H9 (cell line): ENCODE results near the gene NDUFS2. TPM values are rescaled to one million over a fixed set of nuclear protein-coding genes. Genes with fewer than 3 reads are reported as not detected.

Experiments
- DNase-seq: peaks from one replicate; pipeline ENCODE4 v3.0.0-alpha.2; 2017
- H2AFZ ChIP-seq: one replicate; pipeline ENCODE4 v1.6.1; 2013; ENCODE audit warnings: mild to moderate bottlenecking, low read length, control low read depth, moderate library complexity
- H2AK5ac ChIP-seq: 2 replicates; pipeline ENCODE4 v1.6.1; 2013; ENCODE audit warnings: low read length, control low read depth, mixed read lengths; ENCODE audit not compliant: insufficient read length
- H2BK120ac ChIP-seq: one replicate; pipeline ENCODE4 v1.6.1; 2013; ENCODE audit warnings: low read depth, mild to moderate bottlenecking, low read length, control low read depth, inconsistent platforms; ENCODE audit not compliant: poor library complexity, severe bottlenecking
- H2BK12ac ChIP-seq: 2 replicates; pipeline ENCODE4 v1.6.1; 2013; ENCODE audit warnings: low read length, control low read depth, mixed read lengths, low read depth; ENCODE audit not compliant: insufficient read length
- H2BK15ac ChIP-seq: 2 replicates; pipeline ENCODE4 v1.6.1; 2013; ENCODE audit warnings: low read depth, low read length, control low read depth
- H2BK20ac ChIP-seq: one replicate; pipeline ENCODE4 v1.6.1; 2013; ENCODE audit warnings: low read depth, mild to moderate bottlenecking, low read length, control low read depth, inconsistent platforms; ENCODE audit not compliant: poor library complexity, severe bottlenecking
- H2BK5ac ChIP-seq: 2 replicates; pipeline ENCODE4 v1.6.1; 2013; ENCODE audit warnings: low read length, control low read depth, mixed read lengths; ENCODE audit not compliant: insufficient read length
- H3K14ac ChIP-seq: 2 replicates; pipeline ENCODE4 v1.6.1; 2013; ENCODE audit warnings: low read length, control low read depth; ENCODE audit not compliant: insufficient read depth
- H3K18ac ChIP-seq: 2 replicates; pipeline ENCODE4 v1.6.1; 2013; ENCODE audit warnings: low read depth, mild to moderate bottlenecking, mixed read lengths, low read length, control low read depth; ENCODE audit not compliant: insufficient read length
- H3K23ac ChIP-seq: 2 replicates; pipeline ENCODE4 v1.6.1; 2013; ENCODE audit warnings: low read length, control low read depth, mixed read lengths, low read depth; ENCODE audit not compliant: insufficient read length
- H3K23me2 ChIP-seq: 2 replicates; pipeline ENCODE4 v1.6.1; 2013; ENCODE audit warnings: low read depth, mild to moderate bottlenecking, mixed read lengths, low read length, control low read depth; ENCODE audit not compliant: insufficient read length, poor library complexity, severe bottlenecking
- H3K27ac ChIP-seq: 2 replicates; pipeline ENCODE4 v1.5.1; 2013; ENCODE audit warnings: low read length, control low read depth, mixed read lengths, low read depth; ENCODE audit not compliant: insufficient read length
- H3K27me3 ChIP-seq: 2 replicates; pipeline ENCODE4 v1.6.1; 2013; ENCODE audit warnings: low read length, control low read depth, inconsistent platforms; ENCODE audit not compliant: insufficient read depth
- H3K4ac ChIP-seq: 2 replicates; pipeline ENCODE4 v1.6.1; 2013; ENCODE audit warnings: low read depth, mild to moderate bottlenecking, control low read depth, inconsistent platforms, low read length, moderate library complexity
- H3K4me1 ChIP-seq: 2 replicates; pipeline ENCODE4 v1.6.1; 2013; ENCODE audit warnings: low read length, control low read depth, inconsistent platforms; ENCODE audit not compliant: insufficient read depth
- H3K4me2 ChIP-seq: 2 replicates; pipeline ENCODE4 v1.6.1; 2013; ENCODE audit warnings: low read length, control low read depth, mixed read lengths; ENCODE audit not compliant: insufficient read length, insufficient read depth
- H3K56ac ChIP-seq: 2 replicates; pipeline ENCODE4 v1.6.1; 2013; ENCODE audit warnings: low read depth, mild to moderate bottlenecking, mixed read lengths, low read length, control low read depth; ENCODE audit not compliant: insufficient read length
- H3K79me1 ChIP-seq: 2 replicates; pipeline ENCODE4 v1.6.1; 2013; ENCODE audit warnings: low read depth, mild to moderate bottlenecking, moderate library complexity, low read length, control low read depth, inconsistent platforms; ENCODE audit not compliant: insufficient read depth, poor library complexity, severe bottlenecking
- H3K79me2 ChIP-seq: 2 replicates; pipeline ENCODE4 v1.6.1; 2013; ENCODE audit warnings: low read length, control low read depth, inconsistent platforms; ENCODE audit not compliant: insufficient read depth
- H3K9ac ChIP-seq: 2 replicates; pipeline ENCODE4 v1.6.1; 2013; ENCODE audit warnings: low read length, control low read depth, mixed read lengths; ENCODE audit not compliant: insufficient read length; ENCODE audit errors: extremely low read depth
- H3K9me3 ChIP-seq: one replicate; pipeline ENCODE4 v1.6.1; 2013; ENCODE audit warnings: low read depth, low read length, inconsistent platforms; ENCODE audit not compliant: control insufficient read depth
- H3T11ph ChIP-seq: one replicate; pipeline ENCODE4 v1.6.1; 2013; ENCODE audit warnings: mild to moderate bottlenecking, low read length, control low read depth, inconsistent platforms
- H4K20me1 ChIP-seq: one replicate; pipeline ENCODE4 v1.6.1; 2013; ENCODE audit not compliant: control insufficient read depth, insufficient read length, insufficient read depth
- H4K5ac ChIP-seq: 2 replicates; pipeline ENCODE4 v1.6.1; 2013; ENCODE audit warnings: low read depth, mild to moderate bottlenecking, mixed read lengths, low read length, control low read depth; ENCODE audit not compliant: insufficient read length
- H4K8ac ChIP-seq: replicated peaks from 2 replicates; pipeline ENCODE4 v1.6.1; 2013; ENCODE audit warnings: low read length, control low read depth, mixed read lengths, low read depth; ENCODE audit not compliant: insufficient read length
- H4K91ac ChIP-seq: 2 replicates; pipeline ENCODE4 v1.6.1; 2013; ENCODE audit warnings: low read depth, mild to moderate bottlenecking, moderate library complexity, mixed read lengths, low read length, control low read depth; ENCODE audit not compliant: insufficient read length
- H3K27ac Mint-ChIP-seq, 3 experiments: 2 replicates in 2 of 3; 3 replicates in 1 of 3; pipeline ENCODE4 v1.8.0; 2020 to 2021; ENCODE audit warnings: mixed read lengths in 3 of 3, mild to moderate bottlenecking in 1 of 3, moderate library complexity in 1 of 3
- H3K27me3 Mint-ChIP-seq: 2 replicates; pipeline ENCODE4 v1.8.0; 2021; ENCODE audit warnings: low read depth, mild to moderate bottlenecking, moderate library complexity, mixed read lengths
- H3K36me3 Mint-ChIP-seq, 3 experiments: 2 replicates in 2 of 3; 3 replicates in 1 of 3; pipeline ENCODE4 v1.8.0; 2020 to 2021; ENCODE audit warnings: low read depth in 3 of 3, mixed read lengths in 3 of 3; ENCODE audit not compliant: insufficient read depth in 1 of 3
- H3K4me1 Mint-ChIP-seq, 2 experiments: 2 replicates each; pipeline ENCODE4 v1.8.0; 2020; ENCODE audit warnings: mixed read lengths in 2 of 2
- H3K4me3 Mint-ChIP-seq, 2 experiments: 2 replicates in 1 of 2; 3 replicates in 1 of 2; pipeline ENCODE4 v1.8.0; 2020 to 2021; ENCODE audit warnings: mild to moderate bottlenecking in 2 of 2, mixed read lengths in 2 of 2, moderate library complexity in 1 of 2
- H3K9me3 Mint-ChIP-seq, 2 experiments: 2 replicates in 1 of 2; 3 replicates in 1 of 2; pipeline ENCODE4 v1.8.0; 2020; ENCODE audit warnings: mild to moderate bottlenecking in 2 of 2, mixed read lengths in 2 of 2, moderate library complexity in 1 of 2
- CTCF ChIP-seq: fragments of 200-600 bp; sonication (generic); conservative IDR thresholded peaks from 3 replicates; pipeline ENCODE4 v1.8.0; 2021; ENCODE audit warnings: antibody characterized with exemption, mild to moderate bottlenecking
- WGBS: extraction: QIAGEN DNeasy Blood & Tissue Kit; methylation state at CpG from one replicate; pipeline ENCODE4 v1.1.7; 2013; ENCODE audit warnings: missing lambda C conversion rate, low lambda C conversion rate, mixed read lengths; ENCODE audit not compliant: insufficient read length; ENCODE audit errors: extremely low coverage; 5-methylcytosine and 5-hydroxymethylcytosine counted together
- total RNA-seq: library from RNA; stranded (reverse); gene quantifications from 2 replicates; pipeline ENCODE4 v1.2.1, GENCODE V29; 2021

Gene NDUFS2
- total RNA-seq, 1 experiment from 2014 or later, result 84.5 TPM

DNA sequence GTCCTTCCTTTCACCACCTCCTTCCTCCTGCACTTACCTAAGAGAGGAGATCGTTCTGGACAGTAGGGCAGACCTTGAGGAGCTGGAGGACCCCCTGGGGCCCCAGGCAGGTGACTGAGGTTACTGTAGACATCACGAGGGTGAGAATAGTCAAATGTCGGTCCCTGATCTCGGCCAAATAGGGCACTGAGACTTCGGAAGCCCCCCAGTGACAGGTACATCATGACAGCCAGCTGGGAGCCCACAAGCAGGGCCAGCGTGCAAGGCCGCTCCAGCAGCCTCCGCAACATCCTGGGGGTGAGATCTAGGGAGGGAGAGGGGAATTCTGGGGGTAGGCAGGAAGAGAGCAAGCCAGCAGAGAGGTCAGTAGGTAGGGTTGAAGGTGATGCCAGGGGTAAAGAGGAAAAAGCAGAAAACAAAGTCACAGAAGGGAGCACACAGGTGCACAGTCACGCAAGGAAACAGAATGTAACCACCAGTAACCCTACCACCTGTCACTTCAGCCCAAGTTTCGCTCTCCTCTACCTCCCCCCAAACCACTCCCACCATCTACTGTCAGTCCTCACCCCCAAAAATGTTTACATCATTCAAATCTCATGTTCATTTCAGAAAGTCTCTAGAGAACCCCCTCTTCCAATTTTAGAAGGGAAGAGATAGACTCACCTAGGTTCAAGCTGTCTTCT is 26.3 kb upstream of the NDUFS2 start:
- Histone ChIP-seq H4K91ac (no peak overlapping the region), H3K27me3 (no peaks in the 10 kb centered on the region), H4K5ac (no peak overlapping the region), H2BK12ac (no peak overlapping the region), H3K4me2 (peak overlapping the region; percentile 76), H3K18ac (no peak overlapping the region), H3K4ac (no peak overlapping the region), H3K9ac (no peak overlapping the region), H3K14ac (no peak overlapping the region), H2AK5ac (no peak overlapping the region), H3K4me1 (no peaks in the 10 kb centered on the region; the same call in 1 of the 2 replicates), H3T11ph (no peak overlapping the region), H2BK5ac (no peak overlapping the region), H2BK120ac (no peak overlapping the region), H4K20me1 (no peaks in the 10 kb centered on the region), H3K9me3 (no peaks in the 10 kb centered on the region), H4K8ac (no peak overlapping the region), H3K56ac (no peak overlapping the region), H2BK20ac (no peak overlapping the region), H3K23ac (no peak overlapping the region), H3K27ac (no peak overlapping the region), H2BK15ac (no peak overlapping the region), H3K23me2 (peaks cover 6% of the 10 kb centered on the region), H3K79me1 (no peaks in the 10 kb centered on the region), H3K79me2 (no peaks in the 10 kb centered on the region), H2AFZ (no peak overlapping the region)
- no peak for DNase-seq
- WGBS, result no CpG with 5 or more reads among the region's 10 CpGs
- H3K36me3 Mint-ChIP-seq, result peaks cover 20 to 51% (median 49%) of the 10 kb centered on the region in 3 experiments; a peak in 6 of 7 replicates
- no peak overlapping the region; a peak in 2 of 7 replicates for H3K27ac Mint-ChIP-seq
- peak overlapping the region; percentile 93 to 100 for H3K4me3 Mint-ChIP-seq
- H3K27me3 Mint-ChIP-seq, result peaks cover 3% of the 10 kb centered on the region
- H3K9me3 Mint-ChIP-seq, result no peaks in the 10 kb centered on the region
- no peak for TF ChIP-seq CTCF
- peaks cover 19 to 21% of the 10 kb centered on the region in 2 experiments for H3K4me1 Mint-ChIP-seq
